ENCODE data around the gene GGT7.
A peak's percentile ranks its signal among the peaks of the same experiment; 100 is the strongest.
"Not testable (repeated sequence)": the region's sequence is repeated elsewhere in the genome, so short reads cannot be mapped to it uniquely, and the experiment has no call there.

The GGT7 gene

DNA sequence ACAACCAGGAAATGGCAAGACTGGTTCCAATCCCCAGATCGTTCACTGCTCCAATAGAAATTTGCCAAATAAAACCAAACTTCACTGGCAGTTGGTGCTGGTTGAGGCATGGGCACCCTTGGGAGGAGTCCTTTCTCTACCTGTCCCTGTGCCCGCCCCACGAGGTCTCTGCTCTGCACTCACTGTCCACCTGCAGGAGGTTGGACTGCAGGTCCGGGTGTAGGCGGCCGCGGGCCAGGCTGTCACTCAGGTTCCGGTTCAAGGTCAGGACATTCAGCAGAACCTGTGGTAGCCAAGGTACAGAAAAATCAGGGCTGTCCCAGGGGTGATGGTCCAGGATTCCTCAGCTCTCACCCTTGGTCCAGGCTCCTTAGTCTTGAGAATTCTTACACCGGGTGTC is 22.9 kb downstream of the GGT7 start:
- no peak for DNase-seq (ENCODE audit: extremely low read depth in 1 of 2, low read depth in 1 of 2)

DNA sequence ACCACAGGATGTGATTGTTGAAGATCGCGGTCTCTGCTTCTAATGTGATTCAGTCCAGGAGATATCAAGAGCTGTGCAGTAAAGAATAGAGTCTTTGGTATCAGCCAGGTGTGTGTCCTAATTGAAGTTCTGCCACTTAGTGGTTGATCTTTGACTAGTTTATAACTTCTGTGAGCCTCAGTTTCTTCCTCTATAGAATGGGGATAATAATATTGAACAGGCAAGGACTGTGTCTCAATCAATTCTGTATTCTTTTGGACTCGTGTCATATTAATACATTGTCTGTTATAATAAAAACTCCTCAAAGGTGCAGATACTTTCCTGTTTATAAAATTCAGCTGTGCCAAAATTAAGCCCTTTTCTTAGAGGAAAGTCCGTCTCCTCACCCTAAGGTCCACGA is 24.1 kb downstream of the GGT7 start:
- no peak for DNase-seq (ENCODE audit: extremely low read depth in 1 of 2, low read depth in 1 of 2)

DNA sequence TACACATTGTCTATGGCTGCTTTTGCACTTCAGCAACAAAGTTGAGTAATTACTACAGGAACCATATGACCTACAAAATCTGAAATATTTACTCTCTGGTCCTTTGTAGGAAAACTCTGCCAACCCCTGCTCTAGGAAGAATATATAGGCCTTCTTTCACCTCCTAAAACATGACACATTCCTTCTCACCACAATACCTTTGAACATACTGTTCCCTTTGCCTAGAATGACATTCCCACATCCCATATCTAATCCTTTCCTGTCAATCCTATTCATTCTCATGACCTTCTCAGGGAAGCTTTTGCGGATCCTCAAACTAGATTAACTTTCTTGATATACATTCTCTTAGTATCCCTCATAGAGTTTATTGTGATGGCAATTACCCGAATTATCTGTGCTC is 29.2 kb downstream of the GGT7 start:
- DNase-seq (ENCODE audit: extremely low read depth in 1 of 2, low read depth in 1 of 2) = no peak

DNA sequence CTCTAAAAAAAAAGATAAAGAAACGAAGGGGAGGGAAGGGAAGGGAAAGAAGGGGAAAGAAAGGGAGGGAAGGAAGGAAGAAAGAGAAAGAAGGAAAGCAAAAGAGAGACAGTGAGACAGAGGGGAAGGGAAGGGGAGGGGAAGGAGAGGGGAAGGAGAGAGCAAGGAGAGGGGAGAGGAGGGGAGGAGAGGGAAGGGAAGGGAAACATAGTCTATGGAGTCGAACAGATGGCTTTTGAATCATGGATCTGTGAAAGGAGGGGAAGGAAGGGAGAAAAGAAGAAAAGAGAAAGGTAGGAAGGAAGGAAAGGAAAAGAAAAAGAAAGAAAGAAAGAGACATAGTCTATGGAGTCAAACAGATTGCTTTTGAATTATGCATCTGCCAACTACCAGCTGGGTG is 30.5 kb downstream of the GGT7 start:
- no peak for DNase-seq (ENCODE audit: extremely low read depth in 1 of 2, low read depth in 1 of 2)

DNA sequence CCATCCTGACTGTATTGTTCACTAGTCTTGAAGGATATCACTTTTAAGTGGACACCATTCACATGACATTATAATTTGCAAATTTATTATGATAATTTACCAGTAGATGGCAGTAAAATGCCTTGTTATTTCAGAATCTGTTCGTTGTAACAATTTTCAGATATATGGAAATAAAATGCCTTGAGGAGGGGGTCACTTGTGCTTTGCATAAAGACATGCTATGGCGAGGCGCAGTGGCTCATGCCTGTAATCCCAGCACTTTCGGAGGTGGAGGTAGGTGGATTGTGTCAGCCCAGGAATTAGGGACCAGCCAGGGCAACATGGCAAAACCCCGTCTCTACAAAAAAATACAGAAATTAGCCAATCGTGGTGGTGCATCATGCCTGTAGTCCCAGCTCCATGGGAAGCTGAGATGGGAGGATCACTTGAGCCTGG is 38.2 kb downstream of the GGT7 start:
- no peak for DNase-seq (ENCODE audit: extremely low read depth in 1 of 2, low read depth in 1 of 2)

DNA sequence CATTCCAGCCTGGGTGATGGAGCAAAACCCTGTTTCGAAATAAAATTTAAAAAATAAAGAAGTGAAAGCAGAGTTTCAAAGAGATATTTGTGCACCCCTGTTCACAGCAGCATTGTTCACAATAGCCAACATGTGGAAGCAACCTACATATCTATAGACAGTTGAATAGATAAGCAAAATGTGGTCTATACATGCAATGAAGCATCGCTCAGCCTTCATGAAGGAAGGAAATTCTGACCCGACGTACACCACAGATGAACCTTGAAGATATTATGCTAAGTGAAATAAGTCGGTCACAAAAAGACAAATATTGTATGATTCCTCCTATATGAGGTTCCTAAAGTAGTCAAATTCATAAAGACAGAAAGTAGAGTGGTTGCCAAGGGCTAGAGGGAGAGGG is 40.7 kb downstream of the GGT7 start:
- DNase-seq (ENCODE audit: extremely low read depth in 1 of 2, low read depth in 1 of 2) = no peak

DNA sequence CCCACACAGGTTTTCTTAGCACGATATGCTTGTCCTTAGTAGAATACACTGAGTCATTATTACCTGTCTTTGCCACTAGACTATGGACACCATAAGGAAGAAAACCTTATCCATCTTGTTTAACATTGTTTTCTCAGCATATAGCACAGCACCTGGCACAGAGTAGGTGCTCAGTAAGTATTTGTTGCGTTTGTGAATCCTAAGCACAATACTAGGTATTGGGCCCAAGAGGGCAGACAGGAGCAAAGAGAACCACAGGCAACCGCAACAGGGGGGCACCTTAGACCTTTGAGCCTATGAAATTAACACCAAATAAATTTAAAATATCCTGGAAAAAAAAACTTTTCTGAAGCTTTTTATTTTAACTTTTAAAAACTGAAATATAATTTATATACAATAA is 43.5 kb downstream of the GGT7 start:
- DNase-seq (ENCODE audit: extremely low read depth in 1 of 2, low read depth in 1 of 2) = no peak

DNA sequence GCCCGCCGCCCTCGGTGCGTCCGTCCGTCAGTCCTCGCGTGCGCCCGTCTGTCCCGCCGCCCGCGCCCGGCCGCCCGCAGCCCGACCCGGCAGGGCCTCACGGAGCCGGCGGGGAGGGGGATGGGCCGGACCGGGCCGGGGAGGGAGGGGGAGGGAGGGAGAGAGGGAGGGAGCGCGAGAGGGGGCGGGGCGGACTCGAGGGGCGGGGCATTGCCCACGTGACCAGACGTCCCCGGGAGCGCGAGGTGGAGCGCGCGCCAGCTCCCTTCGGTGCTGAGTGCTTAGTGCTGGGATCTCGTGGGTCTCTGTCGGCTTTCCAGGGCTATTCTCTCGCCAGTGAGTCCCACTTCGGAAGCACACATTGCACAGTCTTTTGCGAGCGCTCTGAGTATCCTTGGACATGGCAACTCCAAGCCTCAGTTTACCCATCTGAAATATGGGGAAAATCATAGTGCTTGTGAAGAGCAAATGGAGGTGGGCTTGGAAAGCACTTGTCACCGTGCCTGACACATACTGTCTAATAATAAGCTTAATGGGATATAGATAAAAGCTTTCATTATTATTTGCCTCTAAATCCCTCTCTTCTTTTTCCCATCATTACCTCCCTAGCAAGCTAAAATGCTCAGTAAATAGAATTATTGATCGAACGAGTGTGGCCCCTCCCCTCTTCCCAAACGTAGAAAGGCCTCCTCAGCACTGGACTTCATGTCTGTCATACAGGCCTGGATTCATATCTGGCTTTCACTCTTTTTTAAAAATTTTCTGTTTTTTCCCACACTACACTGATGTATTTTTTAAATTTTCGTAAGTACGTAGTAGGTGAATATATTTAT is 46.9 kb downstream of the GGT7 start, which contains the start of gene NCOA6:
TSS of gene NCOA6 (minus strand) at position 122 of the 833 bp plus-strand sequence. CDS start 43,296 bp downstream, outside the sequence.
- peak; percentile 66 to 71 for DNase-seq (ENCODE audit: extremely low read depth in 1 of 2, low read depth in 1 of 2)

DNA sequence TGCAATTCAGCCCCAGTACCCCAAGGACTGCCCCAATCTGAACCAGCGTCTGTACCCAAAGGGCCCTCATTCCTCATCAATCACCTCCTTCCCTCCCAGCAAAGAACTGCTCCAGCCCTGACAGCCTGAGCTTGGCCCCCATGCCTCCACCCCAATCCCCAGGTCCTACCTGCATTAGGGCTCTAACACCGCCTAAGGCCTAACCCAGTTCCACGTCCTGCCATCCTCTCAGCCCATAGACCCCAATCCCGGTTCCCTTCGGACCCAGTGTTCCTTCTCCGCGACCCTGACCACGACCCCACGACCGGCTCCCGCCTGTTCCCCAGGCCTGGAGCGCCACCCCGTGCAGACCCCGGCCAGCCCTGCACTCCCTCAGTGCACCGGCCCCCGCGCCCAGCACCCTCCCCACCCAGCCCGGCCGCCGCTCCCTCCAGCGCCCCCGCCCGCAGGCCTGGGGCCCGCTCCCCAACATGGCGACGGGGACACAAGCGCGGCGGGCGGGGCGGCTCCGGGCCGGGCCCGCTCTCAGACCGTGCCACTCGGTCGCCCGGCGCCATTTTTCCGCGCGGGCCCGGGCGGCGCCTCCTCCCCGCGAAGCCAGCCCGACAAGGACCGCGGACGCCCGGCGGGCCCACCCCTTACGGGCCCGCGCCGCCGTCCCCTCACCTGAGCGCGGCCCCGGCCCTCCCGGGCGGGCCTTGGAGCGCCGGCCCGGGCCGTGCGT is 47.7 kb downstream of the GGT7 start:
- peak; percentile 16 to 39 for DNase-seq (ENCODE audit: extremely low read depth in 1 of 2, low read depth in 1 of 2)

DNA sequence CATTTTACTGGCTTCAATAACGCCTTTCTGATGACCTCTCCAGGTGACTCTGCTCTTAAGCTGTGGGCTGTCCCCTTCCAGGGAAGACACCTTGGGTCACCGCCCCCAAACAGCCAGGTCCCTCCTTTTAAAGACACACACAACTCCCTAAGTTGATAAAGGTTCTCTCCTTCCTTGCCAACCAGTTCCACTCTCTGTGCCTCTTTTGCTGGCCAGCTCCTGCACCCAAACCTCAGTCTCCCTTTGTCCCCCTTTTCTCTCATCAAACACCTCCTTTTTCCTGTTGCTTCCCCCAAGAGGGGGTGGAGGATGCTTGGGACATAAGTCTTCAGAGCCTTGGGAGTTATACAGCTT is 48.2 kb downstream of the GGT7 start:
- DNase-seq (ENCODE audit: extremely low read depth in 1 of 2, low read depth in 1 of 2) = peak; percentile 46 to 76

DNA sequence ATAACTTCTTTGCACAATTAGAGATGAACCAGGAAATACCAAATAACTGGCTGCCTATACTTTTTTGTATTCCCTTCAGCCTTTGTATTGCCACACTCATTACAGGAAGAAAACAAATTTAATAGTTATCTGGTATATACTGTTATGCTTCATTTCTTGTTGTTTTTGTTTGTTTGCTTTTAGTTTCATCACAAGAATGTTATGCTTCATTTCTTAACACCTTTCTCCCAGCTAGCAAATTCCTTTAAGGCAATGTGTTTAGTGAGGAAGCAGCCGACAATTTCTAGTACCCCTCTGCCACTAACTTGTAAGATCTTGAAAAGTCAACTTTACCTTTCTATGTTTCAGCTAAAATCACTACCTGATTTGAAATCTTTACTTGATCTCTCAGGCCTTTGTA is 48.6 kb downstream of the GGT7 start:
- DNase-seq (ENCODE audit: extremely low read depth in 1 of 2, low read depth in 1 of 2) = no peak

DNA sequence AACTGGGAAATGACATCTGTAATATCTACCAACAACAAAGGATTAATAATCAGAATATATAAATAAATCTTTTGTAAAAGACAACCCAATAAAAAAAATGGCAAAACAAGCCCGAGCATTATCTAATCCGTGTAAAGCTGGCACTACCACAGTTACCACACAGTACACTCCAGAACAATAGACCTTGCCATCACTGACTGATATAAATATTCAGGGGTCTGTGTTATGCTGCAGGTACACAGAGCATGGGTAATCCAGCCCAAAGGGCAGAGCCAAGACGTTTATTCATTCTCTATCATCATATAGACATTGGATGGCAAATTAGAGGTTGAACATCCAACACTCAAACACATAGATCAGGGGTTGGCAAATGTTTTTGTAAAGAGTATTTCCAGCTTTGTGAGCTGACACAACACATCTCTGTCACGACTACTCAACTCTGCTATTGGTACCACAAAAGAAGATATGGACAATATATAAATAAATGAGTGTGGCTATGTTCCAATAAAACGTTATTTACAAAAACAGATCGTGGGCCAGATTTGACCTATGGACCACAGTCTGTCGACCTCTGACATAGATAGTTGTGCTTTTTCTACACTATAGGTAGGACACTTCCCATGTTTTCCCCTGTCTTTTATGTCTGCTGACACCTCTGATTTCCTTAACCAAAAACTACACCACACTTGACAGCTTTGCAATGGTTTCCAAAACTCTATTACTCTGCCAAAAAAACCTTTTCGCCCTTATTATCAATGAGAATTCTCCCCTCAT is 51.7 kb downstream of the GGT7 start:
- DNase-seq (ENCODE audit: extremely low read depth in 1 of 2, low read depth in 1 of 2) = no peak

DNA sequence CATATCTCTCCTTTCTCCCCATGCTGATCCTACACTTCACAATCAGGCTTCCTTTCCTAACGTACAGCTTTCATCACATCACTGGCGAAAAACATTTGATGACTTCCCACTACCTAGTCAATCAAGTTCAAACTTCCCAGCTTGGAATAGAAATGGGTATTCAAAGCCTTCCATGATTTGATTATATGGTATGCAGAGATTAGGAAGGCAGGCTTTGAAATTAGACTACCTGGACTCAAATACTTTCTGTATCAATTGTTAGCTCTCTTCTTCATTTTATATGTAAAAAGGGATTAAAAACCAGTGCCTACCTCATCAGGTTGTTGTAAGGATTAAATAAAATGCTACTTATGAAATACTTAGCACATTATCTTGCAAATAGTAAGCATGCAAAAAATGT is 54.9 kb downstream of the GGT7 start:
- DNase-seq (ENCODE audit: extremely low read depth in 1 of 2, low read depth in 1 of 2) = no peak

DNA sequence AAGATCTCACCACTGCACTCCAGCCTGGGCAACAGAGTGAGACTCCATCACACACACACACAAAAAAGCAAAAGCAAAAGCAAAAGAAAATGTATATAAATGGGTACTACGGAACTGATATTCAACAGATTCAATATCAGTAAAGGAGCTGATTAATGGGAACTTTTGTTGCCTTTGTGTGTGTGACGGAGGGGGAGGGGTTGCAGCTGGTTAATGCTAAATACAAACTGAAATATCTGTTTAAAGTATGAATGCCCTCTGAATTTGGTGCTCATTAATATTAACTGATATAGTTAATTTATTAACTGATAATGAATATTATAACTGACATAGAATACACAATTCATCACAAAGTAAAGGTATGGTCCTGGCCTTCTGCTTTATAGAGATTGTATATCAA is 55.6 kb downstream of the GGT7 start:
- DNase-seq (ENCODE audit: extremely low read depth in 1 of 2, low read depth in 1 of 2) = no peak

DNA sequence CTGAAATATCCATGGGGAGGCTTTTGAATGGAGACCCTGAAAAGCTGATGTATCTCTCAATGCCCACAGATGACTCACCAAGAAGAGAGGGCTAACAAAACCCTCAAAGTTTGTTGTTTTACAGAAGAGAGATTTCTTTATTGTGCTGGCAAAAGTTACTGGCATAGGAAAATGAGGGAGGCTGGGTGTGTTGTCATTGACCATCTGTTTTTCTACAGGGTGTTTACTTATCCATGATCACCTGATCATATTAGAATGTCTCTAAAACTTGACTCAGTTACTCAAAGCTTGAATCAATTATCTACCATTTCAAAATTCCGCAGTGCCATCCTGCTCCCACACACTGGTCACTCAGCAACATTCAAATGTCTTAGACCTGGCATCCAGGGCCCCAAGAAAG is 57.0 kb downstream of the GGT7 start:
- no peak for DNase-seq (ENCODE audit: extremely low read depth in 1 of 2, low read depth in 1 of 2)

DNA sequence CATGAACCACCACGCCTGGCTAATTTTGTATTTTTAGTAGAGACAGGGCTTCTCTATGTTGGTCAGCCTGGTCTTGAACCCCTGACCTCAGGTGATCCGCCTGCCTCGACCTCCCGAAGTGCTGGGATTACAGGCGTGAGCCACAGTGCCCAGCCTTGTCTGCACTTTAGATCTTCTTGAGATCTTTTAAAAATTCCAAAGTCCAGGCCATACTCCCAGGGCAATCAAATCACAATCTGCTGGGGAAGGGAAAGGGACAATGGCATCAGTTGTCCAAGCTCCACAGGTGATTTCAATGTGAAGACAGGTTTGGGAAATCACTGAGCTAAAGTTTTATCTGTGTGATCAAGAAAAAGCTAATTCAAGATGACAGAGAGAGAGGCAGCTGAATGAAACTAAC is 64.1 kb downstream of the GGT7 start:
- no peak for DNase-seq (ENCODE audit: extremely low read depth in 1 of 2, low read depth in 1 of 2)

DNA sequence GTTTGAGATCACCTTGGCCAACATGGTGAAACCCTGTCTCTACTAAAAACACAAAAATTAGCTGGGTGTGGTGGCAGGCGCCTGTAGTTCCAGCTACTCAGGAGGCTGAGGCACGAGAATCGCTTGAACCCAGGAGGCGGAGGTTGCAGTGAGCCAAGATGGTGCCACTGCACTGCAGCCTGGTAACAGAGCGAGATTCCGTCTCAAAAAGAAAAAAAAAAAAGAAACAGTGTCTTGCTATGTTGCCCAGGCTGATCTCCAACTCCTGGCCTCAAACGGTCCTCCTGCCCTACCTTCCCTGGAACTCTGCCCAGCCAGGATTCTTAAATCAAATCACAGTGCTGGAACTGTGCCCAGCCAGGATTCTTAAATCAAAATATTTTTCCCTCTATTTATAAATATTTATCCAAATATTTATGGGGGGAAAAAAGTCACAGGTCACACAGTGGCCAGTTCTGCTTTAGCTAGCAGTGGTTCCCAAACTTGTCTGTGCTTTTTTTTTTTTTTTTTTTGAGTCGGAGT is 64.7 kb downstream of the GGT7 start:
- not testable (repeated sequence) for DNase-seq (ENCODE audit: extremely low read depth in 1 of 2, low read depth in 1 of 2)

DNA sequence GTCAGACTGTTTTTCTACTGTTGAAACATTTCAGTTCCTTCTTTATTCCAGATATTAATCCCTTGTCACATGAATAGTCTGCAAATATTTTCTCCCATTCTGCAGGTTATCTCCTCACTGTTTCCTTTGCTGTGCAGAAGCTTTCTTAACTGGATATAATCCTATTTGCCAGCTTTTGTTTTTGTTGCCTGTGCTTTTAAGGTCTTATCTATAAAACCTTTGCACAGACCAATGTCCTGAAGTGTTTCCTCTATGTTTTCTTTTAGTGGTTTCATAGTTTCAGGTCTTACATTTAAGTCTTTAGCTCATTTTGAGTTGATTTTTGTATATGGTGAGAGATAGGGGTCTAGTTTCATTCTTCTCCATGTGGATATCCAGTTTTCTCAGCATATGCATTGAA is 66.4 kb downstream of the GGT7 start:
- DNase-seq (ENCODE audit: extremely low read depth in 1 of 2, low read depth in 1 of 2) = no peak

DNA sequence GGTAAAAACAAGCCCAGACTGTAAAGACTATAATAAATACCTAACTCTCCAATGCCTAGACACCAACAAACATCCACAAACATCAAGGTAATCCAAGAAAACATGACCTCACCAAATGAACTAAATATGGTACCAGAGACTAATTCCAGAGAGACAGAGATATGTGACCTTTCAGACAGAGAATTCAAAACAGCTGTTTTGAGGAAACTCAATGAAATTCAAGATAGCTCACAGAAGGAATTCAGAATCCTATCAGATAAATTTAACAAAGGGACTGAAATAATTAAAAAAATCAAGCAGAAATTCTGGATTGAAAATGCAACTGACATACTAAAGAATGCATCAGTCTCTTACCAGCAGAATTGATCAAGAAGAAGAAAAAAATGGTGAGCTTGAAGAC is 73.8 kb downstream of the GGT7 start:
- DNase-seq (ENCODE audit: extremely low read depth in 1 of 2, low read depth in 1 of 2) = no peak

DNA sequence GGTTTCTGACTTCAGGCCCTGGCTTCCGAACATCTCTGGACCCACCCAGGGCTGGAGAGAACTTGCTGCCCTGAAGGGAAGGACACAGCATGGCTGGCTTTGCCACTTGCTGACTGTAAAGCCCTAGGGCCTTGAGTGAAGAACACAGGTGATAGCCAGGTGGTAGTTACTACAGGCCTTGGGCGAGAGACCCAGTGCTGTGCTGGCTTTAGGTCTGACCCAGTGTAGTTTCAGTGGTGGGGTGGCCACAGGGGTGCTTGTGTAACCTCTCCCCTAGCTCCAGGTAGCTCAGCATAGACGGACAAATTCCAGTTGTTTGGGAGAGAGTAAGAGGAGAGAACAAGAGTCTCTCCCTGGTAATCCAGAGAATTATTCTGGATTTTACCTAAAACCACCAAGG is 74.3 kb downstream of the GGT7 start:
- DNase-seq (ENCODE audit: extremely low read depth in 1 of 2, low read depth in 1 of 2) = no peak

All from stimulated activated CD8-positive, alpha-beta memory T cell treated with anti-CD3 and anti-CD28 coated beads, Interleukin-7, amount 100 ng/mL, for 48 hours (primary cell).